Left colon (tissue), 2 donors: Measurements from ENCODE around the gene POLR2H. TPM values are rescaled to one million over a fixed set of nuclear protein-coding genes. Genes with fewer than 3 reads are reported as not detected.
A peak's percentile ranks its signal among the peaks of the same experiment; 100 is the strongest.

Experiments
- ATAC-seq: fragments of 200-7000 bp; cut with Tn5 transposase; one replicate; pipeline ENCODE4 v1.9.1; 2020; ENCODE audit warnings: mild to moderate bottlenecking, moderate library complexity
- DNase-seq, 2 donors: peaks; one replicate each; pipeline ENCODE4 v3.0.0-alpha.2; 2020
- intact Hi-C, 2 donors: fragments of 100-400 bp; cut with DNase I in 1 of 2; cut with micrococcal nuclease in 1 of 2; formaldehyde crosslinking; loops; one replicate each; pipeline versions ENCODE4 v1.11.2 to v1.14.0; 2022; cut with DNase I, micrococcal nuclease
- long read RNA-seq: library from polyadenylated mRNA; unstranded; transcript quantifications from one replicate; pipeline ENCODE4 v2.0.0, GENCODE V29; 2021
- total RNA-seq, 2 donors: library from RNA; stranded (reverse); fragmentation: NEBNext Ultra II Directional; extraction: Animal tissue kit (Norgen Biotek cat#: 25700); gene quantifications; one replicate each; pipeline ENCODE4 v1.2.1, GENCODE V29; 2021
- donor health status: DM: no; HTN: no; CAD: no.
- donor health status: DM: yes; HTN: yes; CAD: no.

The POLR2H gene
- 10 to 100 TPM; 96.7 to 96.8 TPM for total RNA-seq
- long read RNA-seq, transcript POLR2H-208 (6 exons, 1,802 nt): major isoform, 21 of 68 reads
- long read RNA-seq, partial matches to known transcripts: 25 of 68 reads
- long read RNA-seq, other reads (novel, unspliced or antisense): 20 of 68 reads

DNA sequence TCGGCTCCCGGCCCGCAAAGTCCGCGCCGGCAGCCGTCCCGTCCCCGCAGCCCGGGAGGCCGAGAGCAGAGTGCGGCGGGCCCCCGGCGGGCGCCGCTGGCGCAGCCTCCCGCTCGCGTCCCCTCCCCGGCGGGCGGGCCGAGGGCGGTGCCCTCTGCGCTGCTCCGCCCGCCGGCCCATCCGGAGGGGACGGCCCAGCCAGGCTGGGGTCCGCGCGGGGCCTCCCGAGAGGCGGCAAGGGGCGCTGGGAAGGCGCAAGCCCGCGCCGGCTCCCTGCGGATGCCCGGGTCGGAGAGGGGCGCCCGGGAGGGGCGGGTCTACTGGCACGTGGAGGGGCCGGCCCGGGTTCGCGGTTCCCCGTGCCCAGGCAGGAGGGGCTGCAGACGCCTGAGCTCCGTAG, at the start of gene POLR2H, which contains the start of gene CLCN2:
Gene POLR2H (plus strand): TSS at position 179 of the 400 bp plus-strand sequence. CDS start 1,783 bp downstream, outside the sequence.
Gene CLCN2 (minus strand): TSS at position 74 of the 400 bp plus-strand sequence. CDS start 126 bp downstream, outside the sequence.
- intact Hi-C loops: no loop called here
- ATAC-seq (peak; percentile 53), DNase-seq (peak in 1 of 2 donors; percentile 69)

DNA sequence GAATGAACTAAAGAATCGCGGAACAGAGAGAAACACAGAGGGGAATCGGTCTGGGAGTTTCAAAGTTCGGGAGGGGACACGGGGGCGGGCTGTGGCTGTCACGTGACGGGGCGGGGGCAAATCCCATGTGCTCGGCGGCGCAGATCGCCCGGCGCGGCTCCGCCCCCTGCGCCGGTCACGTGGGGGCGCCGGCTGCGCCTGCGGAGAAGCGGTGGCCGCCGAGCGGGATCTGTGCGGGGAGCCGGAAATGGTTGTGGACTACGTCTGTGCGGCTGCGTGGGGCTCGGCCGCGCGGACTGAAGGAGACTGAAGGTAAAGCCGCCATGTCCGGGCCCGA, 47.2 kb upstream of the POLR2H start, which contains the start of gene EIF4G1:
Gene EIF4G1 (plus strand): TSS at position 244 of the 337 bp plus-strand sequence. CDS start 1,191 bp downstream, outside the sequence.
- ATAC-seq: peak; percentile 82
- intact Hi-C loops: no loop called here
- DNase-seq: peak; percentile 95 to 97

DNA sequence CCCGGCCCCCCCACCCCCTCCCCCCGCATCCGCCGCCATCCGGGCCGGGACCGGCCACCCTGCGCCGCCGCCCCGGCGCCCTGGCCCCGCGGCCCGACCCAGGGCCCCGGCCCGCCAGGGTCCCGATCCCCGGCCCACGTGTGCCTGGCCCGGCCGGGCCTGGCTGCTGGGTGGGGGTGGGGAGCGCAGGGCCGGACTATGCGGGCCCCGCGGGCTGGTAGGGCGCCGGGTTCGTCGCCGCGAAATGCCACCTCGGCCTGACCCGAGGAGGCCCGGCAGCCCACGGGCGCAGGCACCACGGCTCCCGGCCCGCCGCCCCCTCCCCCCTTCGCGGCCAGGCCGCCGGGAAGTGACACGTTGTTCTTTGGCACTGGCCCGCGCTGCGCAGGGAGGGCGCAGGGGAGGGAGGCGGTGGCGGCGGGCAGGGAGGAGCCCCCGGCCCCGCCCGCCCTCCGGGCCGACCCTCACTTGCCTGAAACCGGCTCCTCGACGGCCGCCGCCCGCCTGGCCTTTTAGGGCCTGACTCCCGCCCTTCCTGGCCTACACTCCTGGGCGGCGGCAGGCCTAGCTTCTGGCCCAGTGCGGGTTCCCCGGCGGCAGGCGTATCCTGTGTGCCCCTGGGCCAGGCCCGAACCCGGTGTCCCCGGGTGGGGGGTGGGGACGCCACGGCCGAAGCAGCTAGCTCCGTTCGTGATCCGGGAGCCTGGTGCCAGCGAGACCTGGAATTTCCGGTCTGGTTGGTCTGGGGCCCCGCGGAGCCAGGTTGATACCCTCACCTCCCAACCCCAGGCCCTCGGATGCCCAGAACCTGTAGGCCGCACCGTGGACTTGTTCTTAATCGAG, 46.6 kb upstream of the POLR2H start:
- ATAC-seq: peak; percentile 68
- peak; percentile 85 to 86 for DNase-seq
- intact Hi-C loops: no loop called here

DNA sequence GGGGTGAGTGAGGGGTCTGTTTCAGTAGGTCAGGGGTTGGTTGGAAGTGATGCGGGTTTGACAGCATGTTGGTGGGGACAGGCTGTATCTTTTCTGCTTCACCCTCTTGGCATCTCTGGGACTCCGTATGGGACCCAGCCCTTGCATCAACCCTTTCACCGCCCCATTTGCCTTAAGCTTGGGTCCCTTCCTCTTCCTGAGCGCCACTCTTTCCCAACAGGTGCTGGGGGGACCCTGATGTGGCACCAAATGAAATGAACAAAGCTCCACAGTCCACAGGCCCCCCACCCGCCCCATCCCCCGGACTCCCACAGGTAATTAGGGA, 46.0 kb upstream of the POLR2H start:
- intact Hi-C loops: no loop called here

DNA sequence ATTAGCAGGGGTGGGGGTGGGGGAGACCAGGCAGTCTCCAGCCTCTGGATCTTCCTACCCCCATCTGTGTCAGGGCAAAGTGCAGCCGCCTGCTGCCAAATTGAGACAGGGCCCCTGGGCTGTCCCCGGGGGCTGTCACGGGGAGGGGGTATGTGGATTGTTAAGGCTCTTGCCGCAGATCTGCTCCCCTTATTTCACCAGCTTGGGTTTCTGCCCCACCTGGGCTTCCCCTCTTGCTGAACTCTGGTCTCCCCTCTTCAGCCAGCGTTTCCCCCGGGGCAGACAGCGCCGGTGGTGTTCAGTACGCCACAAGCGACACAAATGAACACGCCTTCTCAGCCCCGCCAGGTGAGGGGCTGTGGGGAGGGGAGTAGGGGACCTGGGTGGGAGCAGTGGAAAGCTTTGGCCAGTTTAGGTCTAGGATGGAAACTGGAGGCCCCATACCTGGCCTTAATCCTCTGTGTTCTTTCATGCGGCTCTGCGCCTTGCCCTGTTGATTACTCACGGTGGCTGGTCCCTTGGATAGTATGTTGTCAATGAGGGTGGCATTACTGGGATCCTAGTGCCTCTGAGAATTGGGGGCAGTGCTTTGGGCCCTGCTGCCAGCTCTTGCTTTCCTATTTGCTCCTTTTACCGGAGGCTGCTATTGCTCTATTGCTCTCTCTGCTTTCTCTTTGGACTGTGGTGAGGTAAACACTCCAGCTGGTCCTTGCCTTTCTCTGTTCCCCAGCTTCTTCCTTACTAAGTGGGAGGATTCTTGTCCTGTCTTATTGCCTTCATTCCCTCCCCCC, 45.4 kb upstream of the POLR2H start:
- DNase-seq: peak; percentile 31 to 36
- intact Hi-C loops: no loop called here

More for the DNA sequence above, 46.0 kb upstream of the POLR2H start:
- no peak for DNase-seq
- ATAC-seq: peak; percentile 5

DNA sequence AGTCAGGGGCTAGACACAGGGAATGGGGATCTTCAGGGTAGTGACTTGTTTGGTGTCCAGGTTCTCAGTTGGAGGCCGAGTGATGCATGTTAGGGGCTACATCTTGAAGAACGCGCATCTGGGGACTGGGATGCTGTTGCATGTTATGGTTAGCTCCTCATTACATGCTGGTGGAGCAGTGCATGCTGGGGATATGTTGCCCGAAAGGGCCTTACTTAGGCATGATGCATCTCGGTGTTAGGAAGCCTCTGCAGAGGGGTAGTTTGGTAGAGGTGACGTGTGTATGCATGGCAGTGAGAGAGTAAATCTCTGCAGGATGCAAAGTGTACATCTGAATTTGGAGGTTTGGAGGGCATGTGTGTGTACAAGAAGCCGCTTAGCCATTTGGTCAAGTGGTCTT, 44.7 kb upstream of the POLR2H start:
- ATAC-seq: no peak
- intact Hi-C loops: no loop called here
- DNase-seq: no peak

More for the DNA sequence above, 45.4 kb upstream of the POLR2H start:
- ATAC-seq: no peak

DNA sequence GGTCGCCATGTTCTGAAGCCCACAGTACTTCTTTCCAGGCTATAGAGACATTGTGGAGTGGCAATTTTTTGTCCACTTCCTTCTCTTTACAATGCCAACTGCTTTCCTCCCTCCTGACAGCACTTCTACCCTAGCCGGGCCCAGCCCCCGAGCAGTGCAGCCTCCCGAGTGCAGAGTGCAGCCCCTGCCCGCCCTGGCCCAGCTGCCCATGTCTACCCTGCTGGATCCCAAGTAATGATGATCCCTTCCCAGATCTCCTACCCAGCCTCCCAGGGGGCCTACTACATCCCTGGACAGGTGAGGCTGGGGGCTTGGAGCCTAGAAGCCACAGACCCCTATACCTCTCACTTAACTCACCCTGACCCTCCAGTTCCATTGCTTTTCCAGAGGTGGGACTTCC, 44.3 kb upstream of the POLR2H start:
- DNase-seq: no peak
- no peak for ATAC-seq
- intact Hi-C loops: no loop called here

DNA sequence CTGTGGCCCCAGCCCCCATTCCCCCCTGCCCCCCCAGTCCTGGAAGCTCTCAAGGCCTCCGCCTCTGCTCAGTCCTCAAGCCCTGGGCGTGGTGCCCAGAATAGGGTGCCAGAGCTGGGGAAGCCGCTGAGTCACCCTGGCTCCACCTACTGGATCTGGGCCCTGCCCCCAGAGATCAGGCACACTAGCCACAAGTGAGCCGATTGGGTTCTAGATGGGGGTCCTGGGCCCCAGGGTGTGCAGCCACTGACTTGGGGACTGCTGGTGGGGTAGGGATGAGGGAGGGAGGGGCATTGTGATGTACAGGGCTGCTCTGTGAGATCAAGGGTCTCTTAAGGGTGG, 41.4 kb upstream of the POLR2H start:
- intact Hi-C loops: no loop called here
- ATAC-seq (peak; percentile 84), DNase-seq (peak; percentile 94 to 97)

DNA sequence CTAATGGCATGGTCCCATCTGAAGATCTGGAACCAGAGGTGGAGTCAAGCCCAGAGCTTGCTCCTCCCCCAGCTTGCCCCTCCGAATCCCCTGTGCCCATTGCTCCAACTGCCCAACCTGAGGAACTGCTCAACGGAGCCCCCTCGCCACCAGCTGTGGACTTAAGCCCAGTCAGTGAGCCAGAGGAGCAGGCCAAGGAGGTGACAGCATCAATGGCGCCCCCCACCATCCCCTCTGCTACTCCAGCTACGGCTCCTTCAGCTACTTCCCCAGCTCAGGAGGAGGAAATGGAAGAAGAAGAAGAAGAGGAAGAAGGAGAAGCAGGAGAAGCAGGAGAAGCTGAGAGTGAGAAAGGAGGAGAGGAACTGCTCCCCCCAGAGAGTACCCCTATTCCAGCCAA, 39.8 kb upstream of the POLR2H start:
- no peak for DNase-seq
- intact Hi-C loops: no loop called here
- no peak for ATAC-seq

DNA sequence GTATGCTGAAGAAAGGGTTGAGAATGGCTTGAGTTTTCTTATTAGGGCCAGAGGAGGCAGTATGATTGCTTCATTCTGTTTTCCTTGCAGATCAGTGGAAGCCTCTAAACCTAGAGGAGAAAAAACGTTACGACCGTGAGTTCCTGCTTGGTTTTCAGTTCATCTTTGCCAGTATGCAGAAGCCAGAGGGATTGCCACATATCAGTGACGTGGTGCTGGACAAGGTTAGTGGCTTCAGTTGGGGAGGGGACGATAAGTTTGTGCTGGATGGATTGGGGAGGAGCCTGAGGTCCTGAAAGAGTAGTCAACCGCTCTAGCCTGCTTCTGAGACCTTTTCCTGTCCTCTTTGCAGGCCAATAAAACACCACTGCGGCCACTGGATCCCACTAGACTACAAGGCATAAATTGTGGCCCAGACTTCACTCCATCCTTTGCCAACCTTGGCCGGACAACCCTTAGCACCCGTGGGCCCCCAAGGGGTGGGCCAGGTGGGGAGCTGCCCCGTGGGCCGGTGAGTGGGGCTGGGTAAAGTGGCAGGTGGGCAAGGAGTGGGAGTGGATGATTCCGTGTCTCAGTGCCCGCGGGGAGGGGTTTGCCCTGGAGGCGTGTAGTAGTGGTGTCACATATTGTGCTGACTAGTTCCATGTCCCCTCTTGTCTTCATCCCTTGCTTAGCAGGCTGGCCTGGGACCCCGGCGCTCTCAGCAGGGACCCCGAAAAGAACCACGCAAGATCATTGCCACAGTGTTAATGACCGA, 38.6 kb upstream of the POLR2H start:
- ATAC-seq (no peak), DNase-seq (no peak)
- intact Hi-C loops: no loop called here

DNA sequence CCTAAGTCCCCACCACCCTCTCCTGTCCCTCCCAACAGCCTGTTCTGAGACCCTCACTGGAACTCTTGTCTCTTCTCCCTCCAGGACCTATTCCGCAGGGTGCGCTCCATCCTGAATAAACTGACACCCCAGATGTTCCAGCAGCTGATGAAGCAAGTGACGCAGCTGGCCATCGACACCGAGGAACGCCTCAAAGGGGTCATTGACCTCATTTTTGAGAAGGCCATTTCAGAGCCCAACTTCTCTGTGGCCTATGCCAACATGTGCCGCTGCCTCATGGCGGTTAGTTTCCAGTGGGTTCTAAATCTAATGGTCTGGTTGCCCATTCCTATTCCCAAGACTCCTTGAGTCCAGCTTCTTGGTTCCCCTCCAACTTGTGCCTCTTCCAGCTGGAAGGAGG, 37.8 kb upstream of the POLR2H start:
- intact Hi-C loops: no loop called here
- DNase-seq: no peak
- ATAC-seq: no peak

DNA sequence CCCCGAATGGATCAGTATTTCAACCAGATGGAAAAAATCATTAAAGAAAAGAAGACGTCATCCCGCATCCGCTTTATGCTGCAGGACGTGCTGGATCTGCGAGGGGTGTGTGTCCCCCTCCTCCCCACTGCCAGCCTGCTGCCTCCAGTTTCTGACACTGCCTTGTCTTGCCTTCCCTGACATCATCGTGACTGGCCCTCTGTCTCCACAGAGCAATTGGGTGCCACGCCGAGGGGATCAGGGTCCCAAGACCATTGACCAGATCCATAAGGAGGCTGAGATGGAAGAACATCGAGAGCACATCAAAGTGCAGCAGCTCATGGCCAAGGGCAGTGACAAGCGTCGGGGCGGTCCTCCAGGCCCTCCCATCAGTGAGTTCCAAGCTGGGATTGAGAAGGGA, 36.2 kb upstream of the POLR2H start:
- no peak for DNase-seq
- no peak for ATAC-seq
- intact Hi-C loops: no loop called here

DNA sequence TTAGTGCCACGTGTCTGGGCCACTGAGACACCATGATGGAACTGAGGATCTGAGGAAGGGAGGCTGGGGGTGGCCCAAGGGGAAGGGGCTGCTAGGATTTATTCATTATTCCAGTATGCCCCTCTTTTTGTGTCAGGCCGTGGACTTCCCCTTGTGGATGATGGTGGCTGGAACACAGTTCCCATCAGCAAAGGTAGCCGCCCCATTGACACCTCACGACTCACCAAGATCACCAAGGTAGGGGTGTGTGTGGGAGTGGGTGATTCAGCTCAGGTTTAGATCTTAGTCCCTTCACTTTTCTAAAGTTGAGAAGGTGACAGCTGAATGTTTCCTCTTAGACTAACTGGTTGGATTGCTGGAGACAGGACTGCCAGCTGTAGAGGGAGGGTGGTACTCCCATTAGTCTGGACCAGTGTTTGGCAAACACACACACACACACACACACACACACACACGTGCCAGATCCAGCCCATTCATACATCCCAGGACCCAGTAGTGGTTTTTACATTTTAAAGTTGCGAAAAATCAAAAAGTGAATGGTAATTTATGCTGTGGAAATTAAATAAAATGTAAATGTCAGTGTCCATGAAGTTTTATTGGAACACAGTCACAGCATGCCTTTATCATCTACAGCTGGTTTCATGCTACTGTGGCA, 35.7 kb upstream of the POLR2H start:
- intact Hi-C loops: no loop called here
- DNase-seq (no peak), ATAC-seq (no peak)

DNA sequence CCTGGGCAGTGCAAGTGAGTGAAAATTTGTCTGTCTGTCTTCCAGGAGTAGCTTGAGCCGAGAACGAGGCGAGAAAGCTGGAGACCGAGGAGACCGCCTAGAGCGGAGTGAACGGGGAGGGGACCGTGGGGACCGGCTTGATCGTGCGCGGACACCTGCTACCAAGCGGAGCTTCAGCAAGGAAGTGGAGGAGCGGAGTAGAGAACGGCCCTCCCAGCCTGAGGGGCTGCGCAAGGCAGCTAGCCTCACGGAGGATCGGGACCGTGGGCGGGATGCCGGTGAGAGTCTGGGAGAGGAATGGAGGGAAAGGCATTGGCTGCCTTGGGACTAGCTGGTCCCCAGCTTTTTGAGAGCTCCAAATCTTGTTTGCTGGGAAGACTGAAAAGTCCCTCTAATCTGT, 34.3 kb upstream of the POLR2H start:
- ATAC-seq: no peak
- intact Hi-C loops: no loop called here
- no peak for DNase-seq

DNA sequence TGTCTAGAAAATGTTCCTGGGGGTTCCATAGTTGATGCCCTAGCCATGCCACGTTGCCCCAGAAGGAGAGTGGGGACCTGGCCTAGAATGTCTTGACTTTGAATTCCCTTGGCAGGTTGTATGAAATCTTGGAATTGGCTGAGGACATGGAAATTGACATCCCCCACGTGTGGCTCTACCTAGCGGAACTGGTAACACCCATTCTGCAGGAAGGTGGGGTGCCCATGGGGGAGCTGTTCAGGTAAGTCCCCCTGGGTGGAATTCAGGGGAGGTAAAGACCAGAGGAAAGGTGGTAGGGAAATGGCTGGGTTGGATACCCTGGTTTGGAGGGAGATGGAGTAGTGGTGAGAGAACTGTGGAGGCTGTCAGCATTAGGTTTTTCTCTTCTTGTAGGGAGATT, 33.0 kb upstream of the POLR2H start:
- intact Hi-C loops: no loop called here
- ATAC-seq (no peak), DNase-seq (no peak)

DNA sequence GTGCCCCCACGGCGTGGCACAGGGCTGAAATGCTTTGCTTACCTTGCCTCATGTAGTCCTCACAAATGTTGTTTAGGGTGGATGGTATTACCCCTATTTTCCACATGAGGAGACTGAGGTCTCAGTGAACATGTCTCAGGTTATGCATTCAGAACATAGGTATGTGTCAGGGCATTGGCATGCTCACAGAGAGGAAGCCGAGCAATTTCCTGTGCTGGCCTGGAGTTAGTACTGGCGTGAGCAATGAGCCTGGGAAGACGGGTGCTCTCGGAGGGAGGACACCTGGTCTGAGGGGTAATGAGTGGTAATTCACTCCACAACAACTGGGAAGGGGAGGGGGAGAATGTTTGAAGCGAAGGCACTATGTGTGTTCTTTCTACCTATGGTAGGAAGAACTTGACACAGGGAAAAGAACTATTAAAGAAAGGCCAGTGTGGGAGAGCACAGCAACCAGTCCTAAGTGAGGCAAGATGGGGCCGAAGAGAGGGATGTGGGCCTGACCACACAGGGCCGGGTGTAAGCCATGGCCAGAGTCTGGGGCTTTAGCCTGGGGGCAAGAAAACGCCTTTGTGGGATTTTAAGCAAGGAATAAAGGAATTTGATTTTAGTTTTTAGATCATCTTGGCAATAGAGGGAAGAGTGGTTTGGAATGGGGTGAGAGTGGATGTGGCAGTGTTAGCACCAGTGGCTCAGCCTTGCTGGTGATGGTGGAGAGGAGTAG, 29.0 kb upstream of the POLR2H start:
- intact Hi-C loops: no loop called here
- DNase-seq: no peak
- no peak for ATAC-seq

DNA sequence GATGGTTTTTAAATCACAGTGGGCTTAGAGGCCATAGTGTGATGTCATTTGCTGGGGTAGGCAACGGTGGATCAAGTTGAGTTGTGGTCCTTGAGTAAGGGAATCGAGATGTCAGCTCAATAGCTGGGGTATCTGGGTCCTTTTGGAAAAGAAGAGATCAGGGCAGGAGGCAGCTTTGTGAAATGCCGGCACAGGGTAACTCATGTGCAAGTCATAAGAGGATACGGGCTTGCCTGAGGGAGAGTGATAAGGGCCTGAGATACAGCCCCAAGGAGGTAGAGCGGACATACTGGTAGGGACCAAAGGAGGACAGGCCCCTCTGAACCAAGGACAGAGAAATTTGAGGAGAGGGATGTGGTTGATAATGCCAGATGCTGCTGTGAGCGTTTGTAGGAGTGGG, 28.3 kb upstream of the POLR2H start:
- intact Hi-C loops: no loop called here
- DNase-seq (no peak), ATAC-seq (no peak)

DNA sequence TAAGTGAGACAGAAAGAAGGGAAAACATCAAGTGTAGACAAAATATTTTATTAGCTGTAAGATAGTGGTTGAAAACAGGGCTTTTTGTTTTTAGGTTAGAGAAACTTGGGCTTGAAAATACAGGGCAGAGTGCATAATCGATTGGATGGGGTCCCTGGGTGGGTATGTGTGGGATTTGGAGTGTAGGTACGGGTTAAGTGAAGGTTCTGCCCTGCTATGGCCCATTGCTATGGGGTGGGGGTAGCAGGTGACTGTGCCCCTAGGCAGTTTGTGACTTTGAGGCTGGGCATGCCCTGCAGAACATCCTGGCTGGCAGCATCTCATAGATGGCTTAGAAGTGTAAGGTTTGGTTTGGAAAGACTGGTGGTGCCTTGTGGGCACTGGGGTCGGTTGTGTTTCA, 27.8 kb upstream of the POLR2H start:
- intact Hi-C loops: no loop called here
- no peak for ATAC-seq
- DNase-seq: no peak
